IPS-18c (cell line): ENCODE data around the gene SLC35F6.

Source experiments
- H3K4me3 ChIP-seq: 2 replicates; pipeline ENCODE4 v1.7.0; 2013; ENCODE audit warnings: low read depth, mild to moderate bottlenecking, low read length, moderate library complexity; ENCODE audit not compliant: insufficient read depth
- H3K9me3 ChIP-seq: one replicate; pipeline ENCODE4 v1.6.1; 2013; ENCODE audit warnings: mild to moderate bottlenecking, low read length, moderate library complexity; ENCODE audit not compliant: control insufficient read depth, insufficient read depth

SLC35F6 gene

DNA sequence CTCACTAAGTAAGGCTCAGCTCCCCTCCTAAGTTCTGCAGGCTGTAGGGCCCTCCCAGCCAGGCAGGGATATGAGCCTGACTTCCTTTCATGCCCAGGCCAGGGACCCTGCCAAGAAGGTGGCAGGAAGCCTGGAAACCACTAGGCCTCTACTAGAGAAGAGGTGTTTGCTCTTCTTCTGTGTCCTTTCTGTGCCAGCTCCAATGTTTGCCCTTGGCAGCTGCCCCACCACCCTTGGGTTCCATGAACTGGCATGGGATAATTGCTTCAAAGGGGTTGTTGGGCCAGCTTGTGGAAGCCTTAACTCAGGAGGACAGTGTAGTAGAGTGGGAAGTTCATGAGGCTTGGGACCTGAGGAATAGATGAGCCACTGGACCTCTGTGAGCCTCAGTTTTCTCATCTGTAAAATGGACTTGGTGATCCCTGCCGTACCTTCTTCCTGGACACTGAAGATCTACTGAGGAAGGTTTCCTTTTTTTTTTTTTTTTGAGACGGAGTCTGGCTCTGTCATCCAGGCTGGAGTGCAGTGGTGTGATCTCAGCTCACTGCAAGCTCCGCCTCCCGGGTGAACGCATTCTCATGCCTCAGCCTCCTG, 3.9 kb downstream of the SLC35F6 start:
- Histone ChIP-seq H3K9me3 (no peaks in the 10 kb centered on the region), H3K4me3 (no peak overlapping the region)

DNA sequence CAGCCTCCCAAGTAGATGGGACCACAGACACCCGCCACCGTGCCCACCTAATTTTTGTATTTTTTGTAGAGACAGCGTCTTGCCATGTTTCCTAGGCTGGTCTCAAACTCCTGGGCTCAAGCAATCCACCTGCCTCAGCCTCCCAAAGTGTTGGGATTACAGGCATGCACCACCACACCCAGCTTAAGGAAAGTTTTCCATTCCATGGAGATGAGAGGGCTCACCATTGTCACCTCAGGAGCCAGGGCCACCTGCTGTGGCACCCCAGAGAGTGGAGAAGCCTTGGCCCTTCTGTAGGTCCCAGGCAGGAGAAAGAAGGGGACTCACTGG, 4.6 kb downstream of the SLC35F6 start:
- Histone ChIP-seq H3K4me3 (no peak overlapping the region), H3K9me3 (no peaks in the 10 kb centered on the region)

DNA sequence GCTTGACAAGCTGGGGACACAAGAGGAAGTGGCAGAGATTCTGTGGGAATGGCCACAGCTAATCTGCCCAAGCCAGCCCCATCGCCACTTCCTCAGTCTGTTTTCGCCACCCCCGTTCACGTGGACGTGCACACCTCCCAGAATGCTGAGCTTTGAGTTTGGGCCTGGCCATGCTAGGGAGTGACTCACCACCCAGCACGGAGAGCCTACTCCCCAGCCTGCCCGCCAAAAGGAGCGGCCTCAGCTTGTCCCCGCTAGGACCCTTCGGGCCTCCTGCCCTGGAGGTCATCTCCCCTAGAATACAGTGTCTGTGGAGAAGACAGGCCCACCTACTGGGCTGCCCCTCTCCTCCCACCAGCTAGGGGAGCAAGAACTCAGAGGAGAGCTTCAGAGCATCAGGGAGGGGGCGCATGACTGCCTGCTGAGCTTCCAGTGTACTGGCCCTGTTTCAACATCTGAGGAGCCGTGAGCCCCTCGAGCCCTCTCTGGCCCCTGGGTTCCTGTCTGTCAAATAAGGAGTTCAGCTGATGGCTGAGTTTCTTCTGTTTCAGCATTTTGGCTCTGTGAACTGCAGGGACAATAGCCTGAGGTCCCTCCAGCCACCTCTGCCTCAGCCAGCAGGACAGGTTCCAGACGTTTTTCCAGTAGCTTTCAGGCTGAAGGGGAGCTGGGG, 5.1 kb downstream of the SLC35F6 start:
- Histone ChIP-seq H3K4me3 (no peak overlapping the region), H3K9me3 (no peaks in the 10 kb centered on the region)

DNA sequence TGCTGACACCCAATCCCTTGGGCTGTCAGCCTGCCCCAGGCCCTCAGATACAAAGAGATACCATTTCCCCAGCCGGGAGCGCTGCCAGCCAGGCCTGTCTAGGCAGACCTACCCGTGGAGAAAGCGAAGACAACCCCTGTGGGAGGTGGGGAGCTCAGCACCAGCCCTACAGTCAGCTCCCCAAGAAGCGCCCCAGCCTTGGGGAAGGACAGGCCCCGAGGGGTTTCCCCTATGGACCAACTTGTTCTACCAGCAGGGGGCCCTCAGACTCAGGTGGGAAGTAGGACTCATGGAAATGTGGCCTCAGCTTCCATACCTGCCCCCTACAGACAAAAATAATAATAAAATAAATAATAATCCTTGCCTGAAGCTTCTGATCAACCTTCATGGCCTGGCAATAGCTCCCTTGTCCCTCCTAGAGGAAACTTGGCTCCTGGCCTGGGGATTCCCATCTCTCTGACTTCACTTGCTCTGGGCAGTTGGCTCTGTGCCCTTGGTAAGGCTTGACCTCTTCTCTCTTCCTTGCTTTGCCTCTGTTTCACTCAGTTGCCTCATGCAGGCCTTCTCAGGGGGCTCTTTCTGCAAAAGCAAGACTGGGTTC, 7.0 kb downstream of the SLC35F6 start:
- Histone ChIP-seq H3K4me3 (no peak overlapping the region), H3K9me3 (no peaks in the 10 kb centered on the region)

DNA sequence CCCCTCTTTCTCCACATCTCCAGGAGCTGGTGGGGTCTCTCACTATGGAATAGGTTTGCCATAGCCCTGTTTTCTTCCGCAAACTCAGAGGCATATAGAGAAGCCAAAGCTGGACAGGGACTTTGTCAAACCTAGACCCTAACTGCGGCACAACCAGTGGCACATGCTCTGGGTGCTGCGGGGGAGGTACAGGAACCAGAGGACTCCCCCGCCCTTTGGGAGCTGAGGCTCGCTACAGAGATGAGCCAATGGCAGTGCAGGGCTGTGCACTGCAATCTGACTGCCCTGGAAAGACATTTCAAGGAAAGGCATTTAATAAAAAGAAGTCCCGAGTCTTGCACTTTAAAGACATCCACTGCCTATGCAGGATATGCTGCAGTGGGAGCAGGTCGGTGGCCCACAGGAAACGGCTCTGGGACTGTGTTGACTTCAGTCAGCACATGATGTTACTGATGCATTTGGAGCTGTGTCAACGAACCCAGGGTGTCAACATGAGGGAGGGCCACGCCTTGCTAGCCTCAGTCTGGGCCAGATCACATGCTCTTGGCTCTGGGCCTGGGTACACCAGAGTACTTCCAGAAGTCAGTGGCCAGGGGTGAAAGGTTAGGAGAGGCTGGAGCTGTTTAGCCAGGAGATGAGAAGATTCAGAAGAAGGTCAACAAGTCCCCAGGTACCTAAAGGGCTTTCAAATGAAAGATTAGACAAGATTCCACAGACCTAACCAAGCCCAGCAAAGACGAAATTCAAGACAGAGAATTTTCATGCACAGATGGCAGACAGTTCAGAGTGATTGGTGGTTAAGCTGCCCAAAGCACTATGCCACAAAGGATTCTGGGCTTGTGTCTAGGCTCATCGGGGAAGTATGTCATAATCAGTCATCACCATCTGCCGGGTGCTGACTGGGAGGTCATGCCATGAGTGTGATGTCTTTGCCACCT, 8.2 kb downstream of the SLC35F6 start:
- Histone ChIP-seq H3K4me3 (no peak overlapping the region), H3K9me3 (no peaks in the 10 kb centered on the region)

DNA sequence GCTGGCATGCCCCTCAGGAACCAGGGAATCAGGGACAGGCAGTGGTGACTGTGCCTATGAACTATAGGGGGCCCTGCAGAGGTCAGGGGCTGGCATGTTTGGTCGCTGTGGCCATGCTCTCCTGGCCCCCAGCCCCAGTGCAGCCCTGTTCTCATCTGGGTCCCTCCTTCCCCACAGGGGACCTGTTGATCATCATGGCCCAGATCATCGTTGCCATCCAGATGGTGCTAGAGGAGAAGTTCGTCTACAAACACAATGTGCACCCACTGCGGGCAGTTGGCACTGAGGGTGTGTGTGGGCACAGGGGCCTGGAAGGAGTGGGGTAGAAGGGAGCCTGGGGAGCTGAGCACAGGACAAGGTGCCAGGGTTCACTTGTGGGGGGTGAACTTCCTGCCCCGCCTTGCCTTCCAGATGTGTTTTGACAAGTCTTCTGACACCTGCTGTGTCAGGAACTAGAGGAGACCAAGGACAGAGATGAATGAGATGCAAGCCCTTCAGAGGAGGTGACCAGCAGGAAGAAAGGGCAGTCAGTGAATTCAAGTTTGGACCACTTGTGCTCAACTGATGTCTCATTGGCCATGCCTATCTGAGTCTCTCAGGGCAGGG, 12.2 kb downstream of the SLC35F6 start:
- Histone ChIP-seq H3K4me3 (no peak overlapping the region), H3K9me3 (no peaks in the 10 kb centered on the region)

DNA sequence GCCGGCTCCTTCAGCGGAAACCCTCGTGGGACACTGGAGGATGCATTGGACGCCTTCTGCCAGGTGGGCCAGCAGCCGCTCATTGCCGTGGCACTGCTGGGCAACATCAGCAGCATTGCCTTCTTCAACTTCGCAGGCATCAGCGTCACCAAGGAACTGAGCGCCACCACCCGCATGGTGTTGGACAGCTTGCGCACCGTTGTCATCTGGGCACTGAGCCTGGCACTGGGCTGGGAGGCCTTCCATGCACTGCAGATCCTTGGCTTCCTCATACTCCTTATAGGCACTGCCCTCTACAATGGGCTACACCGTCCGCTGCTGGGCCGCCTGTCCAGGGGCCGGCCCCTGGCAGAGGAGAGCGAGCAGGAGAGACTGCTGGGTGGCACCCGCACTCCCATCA, 14.0 kb downstream of the SLC35F6 start:
- Histone ChIP-seq H3K4me3 (no peak overlapping the region), H3K9me3 (no peaks in the 10 kb centered on the region)

DNA sequence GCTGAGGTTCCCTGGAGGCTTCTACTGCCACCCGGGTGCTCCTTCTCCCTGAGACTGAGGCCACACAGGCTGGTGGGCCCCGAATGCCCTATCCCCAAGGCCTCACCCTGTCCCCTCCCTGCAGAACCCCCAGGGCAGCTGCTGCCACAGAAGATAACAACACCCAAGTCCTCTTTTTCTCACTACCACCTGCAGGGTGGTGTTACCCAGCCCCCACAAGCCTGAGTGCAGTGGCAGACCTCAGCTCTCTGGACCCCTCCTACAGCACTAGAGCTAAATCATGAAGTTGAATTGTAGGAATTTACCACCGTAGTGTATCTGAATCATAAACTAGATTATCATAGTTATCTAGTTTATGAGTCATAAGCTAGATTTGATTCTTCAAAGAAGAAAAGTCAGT, 14.4 kb downstream of the SLC35F6 start:
- Histone ChIP-seq H3K9me3 (no peaks in the 10 kb centered on the region), H3K4me3 (no peak overlapping the region)

DNA sequence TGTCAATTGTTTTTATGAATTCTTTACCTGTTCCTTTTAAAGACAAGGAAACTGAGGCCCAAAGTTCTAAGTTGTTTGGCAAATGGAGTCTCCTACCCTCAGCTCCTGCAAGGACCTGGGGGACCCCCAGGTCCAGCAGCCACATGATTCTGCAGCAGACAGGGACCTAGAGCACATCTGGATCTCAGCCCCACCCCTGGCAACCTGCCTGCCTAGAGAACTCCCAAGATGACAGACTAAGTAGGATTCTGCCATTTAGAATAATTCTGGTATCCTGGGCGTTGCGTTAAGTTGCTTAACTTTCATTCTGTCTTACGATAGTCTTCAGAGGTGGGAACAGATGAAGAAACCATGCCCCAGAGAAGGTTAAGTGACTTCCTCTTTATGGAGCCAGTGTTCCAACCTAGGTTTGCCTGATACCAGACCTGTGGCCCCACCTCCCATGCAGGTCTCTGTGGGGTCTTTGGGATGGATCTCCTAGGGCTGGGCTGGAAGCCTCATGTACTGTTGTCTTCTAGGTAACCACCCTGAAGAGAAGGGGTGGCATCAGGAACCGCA, 16.2 kb downstream of the SLC35F6 start:
- no peaks in the 10 kb centered on the region for H3K9me3 ChIP-seq

DNA sequence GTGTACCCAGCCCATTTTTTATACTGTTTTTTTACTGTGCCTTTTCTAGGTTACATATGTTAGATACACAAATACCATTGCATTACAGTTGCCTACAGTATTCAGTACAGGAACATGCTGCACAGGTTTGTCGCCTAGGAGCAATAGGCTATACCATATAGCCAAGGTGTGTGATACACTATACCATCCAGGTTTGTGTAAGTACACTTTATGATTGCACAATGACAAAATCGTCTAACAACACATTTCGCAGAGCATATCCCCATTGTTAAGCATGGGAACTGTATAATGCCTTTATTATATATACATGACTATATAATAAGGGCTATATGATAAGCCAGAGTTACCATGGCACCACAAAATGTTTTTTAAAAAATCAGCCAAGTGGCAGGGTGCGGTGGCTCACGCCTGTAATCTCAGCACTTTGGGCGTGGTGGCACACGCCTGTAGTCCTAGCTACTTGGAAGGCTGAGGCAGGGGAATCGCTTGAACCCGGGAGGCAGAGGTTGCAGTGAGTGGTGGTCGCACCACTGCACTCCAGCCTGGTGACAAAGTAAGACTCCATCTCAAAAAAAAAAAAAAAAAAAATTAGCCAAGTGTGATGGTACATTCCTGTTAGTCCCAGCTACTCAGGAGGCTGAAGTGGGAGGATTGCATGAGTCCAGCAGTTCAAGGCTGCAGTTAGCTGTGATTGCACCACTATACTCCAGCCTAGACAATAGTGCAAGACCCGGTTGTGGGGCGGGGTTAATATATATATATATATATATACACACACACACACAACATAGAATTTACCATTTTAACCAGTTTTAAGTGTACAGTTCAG, 19.0 kb downstream of the SLC35F6 start:
- H3K9me3 ChIP-seq, result no peaks in the 10 kb centered on the region
- no peak overlapping the region for H3K4me3 ChIP-seq

More for the DNA sequence above, 16.2 kb downstream of the SLC35F6 start:
- no peak overlapping the region for H3K4me3 ChIP-seq

DNA sequence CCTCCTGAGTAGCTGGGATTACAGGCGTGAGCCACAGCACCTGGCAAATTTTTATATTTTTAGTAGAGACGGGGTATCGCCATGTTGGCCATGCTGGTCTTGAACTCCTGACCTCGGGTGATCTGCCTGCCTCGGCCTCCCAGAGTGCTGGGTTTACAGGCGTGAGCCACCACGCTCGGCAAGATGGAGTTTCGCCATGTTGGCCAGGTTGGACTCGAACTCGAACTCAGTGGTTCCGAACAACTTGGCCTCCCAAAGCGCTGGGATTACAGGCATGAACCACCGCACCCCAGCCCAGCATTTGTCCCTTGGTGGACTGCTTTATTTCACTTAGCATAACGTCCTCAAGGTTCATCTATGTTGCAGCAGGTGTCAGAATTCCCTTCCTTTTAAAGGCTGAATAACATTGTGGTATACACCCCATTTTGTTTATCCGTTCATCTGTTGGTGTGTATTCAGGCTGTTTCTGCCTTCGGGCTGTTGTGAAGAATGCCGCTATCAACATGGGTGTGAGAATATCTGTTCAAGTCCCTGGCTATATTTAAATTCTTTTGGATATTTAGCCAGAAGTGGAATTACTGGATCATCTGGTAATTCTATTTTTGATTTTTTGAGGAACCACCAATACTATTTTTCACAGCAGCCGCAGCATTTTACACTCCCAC, 20.6 kb downstream of the SLC35F6 start:
- Histone ChIP-seq H3K9me3 (no peaks in the 10 kb centered on the region), H3K4me3 (no peak overlapping the region; the same call in 1 of the 2 replicates)

DNA sequence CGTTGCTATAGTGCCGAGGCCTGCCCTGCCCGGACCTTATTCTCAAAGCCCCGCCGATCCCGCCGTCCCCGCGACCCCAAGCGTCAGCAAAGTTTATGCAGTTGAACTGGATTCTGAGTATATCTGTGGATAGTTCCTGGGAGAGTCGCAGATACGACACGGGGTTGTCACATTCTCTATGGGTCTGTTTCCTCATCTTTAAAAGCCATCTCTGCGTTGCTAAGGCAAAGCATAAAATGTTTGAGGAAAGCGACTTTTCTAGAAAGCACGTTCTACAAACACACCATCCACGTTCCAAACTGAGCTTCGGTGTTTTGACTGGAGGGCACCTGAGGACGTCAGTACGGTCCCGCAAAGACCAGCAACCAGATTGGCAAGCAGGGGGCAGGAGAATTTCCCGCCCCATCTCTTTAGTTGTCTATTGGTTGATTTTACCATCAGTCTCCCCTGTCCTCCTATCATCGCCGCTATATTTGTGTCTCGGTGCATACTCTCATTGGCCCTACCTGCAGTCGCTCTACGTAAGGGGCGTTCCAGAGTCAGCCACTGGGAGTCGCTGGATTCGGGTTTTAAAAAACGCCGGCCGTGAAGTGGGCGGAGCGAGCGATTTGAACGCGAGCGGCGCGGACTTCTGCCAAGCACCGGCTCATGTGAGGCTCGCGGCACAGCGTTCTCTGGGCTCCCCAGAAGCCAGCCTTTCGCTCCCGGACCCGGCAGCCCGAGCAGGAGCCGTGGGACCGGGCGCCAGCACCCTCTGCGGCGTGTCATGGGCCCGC, 21.5 kb downstream of the SLC35F6 start, which contains the start of gene CENPA:
Gene CENPA (plus strand): TSS at position 626 of the 776 bp plus-strand sequence. CDS start 141 bp downstream, at position 767.
- H3K4me3 ChIP-seq, result peak within 1 kb of the TSS; percentile 73

DNA sequence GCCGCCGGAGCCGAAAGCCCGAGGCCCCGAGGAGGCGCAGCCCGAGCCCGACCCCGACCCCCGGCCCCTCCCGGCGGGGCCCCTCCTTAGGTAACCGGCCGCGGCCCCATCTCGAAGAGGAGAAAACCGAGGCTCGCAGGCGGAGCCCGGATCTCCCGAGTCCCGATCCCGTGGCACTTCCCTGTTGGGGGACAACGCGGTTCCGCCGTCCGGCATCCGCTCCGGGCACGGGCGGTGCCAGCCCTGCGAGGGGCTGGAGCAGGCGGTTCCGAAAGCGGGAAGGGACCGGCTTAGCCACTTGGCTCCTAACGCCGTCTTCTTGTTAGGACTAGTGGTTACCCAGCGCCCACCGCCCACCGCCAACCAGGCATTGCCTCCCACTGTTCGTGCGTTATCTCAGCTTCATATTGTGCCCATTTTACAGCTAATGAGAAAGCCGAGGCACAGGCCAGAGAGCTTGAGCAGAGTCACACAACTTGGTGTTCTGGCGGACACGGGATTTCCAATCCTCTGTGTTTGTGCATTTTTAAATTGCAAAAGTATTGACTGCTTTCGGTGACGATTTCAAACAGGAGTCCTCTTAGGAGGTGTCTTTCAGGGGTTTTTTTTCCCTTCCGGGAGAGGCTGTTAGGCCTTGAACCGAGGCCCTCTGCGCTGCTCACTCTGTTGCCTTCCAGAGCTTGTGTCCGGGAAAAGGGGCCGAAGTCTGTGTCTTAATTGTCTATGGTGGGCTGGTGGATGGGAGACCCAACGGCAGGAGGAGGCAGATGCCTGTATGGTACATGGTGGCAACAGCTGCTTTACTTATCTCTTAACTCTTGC, 22.3 kb downstream of the SLC35F6 start:
- Histone ChIP-seq H3K9me3 (no peaks in the 10 kb centered on the region), H3K4me3 (peak overlapping the region; percentile 73)

More for the DNA sequence above, 21.5 kb downstream of the SLC35F6 start, which contains the start of gene CENPA:
- no peaks in the 10 kb centered on the region for H3K9me3 ChIP-seq

DNA sequence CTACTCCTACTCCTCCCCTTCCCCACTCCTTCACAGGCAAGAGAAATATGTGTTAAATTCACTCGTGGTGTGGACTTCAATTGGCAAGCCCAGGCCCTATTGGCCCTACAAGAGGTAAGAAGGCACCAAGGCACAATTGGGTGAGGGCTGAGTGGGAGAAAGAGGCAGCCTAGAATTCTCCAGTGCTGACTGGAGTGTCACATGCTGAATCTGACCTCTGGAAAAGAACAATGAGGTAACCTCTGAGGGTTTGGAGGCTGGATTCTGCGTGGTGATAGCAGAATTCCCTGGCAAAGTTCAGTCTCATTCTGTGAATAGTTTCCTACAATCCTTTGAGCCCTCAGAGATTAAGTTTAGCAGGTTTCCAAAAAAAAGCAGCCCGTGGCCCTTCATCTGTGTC, 28.6 kb downstream of the SLC35F6 start:
- Histone ChIP-seq H3K4me3 (no peak overlapping the region), H3K9me3 (no peaks in the 10 kb centered on the region)
